GM12891 (cell line): ENCODE measurements around the gene LRRC74B.

Source experiments
- PAX5 ChIP-seq: IDR thresholded peaks from 2 replicates; pipeline ENCODE4 v1.6.1; 2011; ENCODE audit warnings: low read length, moderate library complexity, mild to moderate bottlenecking; ENCODE audit not compliant: insufficient read depth, severe bottlenecking
- POLR2A ChIP-seq: IDR thresholded peaks from 2 replicates; pipeline ENCODE4 v1.6.1; 2011; ENCODE audit warnings: low read depth, low read length, control low read depth
- POLR2AphosphoS5 ChIP-seq: IDR thresholded peaks from 2 replicates; pipeline ENCODE4 v1.6.1; 2011; ENCODE audit warnings: low read depth, low read length, control low read depth
- POU2F2 ChIP-seq: IDR thresholded peaks from 2 replicates; pipeline ENCODE4 v1.6.1; 2011; ENCODE audit warnings: low read depth, mild to moderate bottlenecking, control low read depth, low read length, moderate library complexity
- TAF1 ChIP-seq: IDR thresholded peaks from 2 replicates; pipeline ENCODE4 v1.6.1; 2011; ENCODE audit warnings: low read depth, low read length, control low read depth

- no peak for TF ChIP-seq POLR2A
- TF ChIP-seq POLR2AphosphoS5: no peak
- TF ChIP-seq PAX5: no peak
- TF ChIP-seq POU2F2: no peak
- TF ChIP-seq TAF1: no peak
Measured at GRCh38 chr22:21054714-21055563, 9.2 kb downstream of the LRRC74B start.
